IMR-90 (cell line): Measurements from ENCODE around the gene SAMHD1.

Experiments
- BHLHE40 ChIP-seq: fragments of 150-350 bp; IDR thresholded peaks from 2 replicates; pipeline ENCODE4 v1.6.1; 2016; ENCODE audit warnings: mild to moderate bottlenecking, low read depth, low read length
- MAFK ChIP-seq: IDR thresholded peaks from 2 replicates; pipeline ENCODE4 v1.6.1; 2012; ENCODE audit warnings: low read depth, low read length, improper control_type of control experiment
- MXI1 ChIP-seq: IDR thresholded peaks from 2 replicates; pipeline ENCODE4 v1.6.1; 2012; ENCODE audit warnings: low read depth, mild to moderate bottlenecking, low read length, moderate library complexity, borderline replicate concordance
- POLR2A ChIP-seq: IDR thresholded peaks from 2 replicates; pipeline ENCODE4 v1.6.1; 2012; ENCODE audit warnings: mild to moderate bottlenecking, low read depth, low read length
- RCOR1 ChIP-seq: IDR thresholded peaks from 2 replicates; pipeline ENCODE4 v1.6.1; 2012; ENCODE audit warnings: mild to moderate bottlenecking, low read length, improper control_type of control experiment; ENCODE audit not compliant: insufficient replicate concordance
- SMC3 ChIP-seq: fragments of 150-350 bp; IDR thresholded peaks from 2 replicates; pipeline ENCODE4 v1.6.1; 2016; ENCODE audit warnings: low read depth, mild to moderate bottlenecking, antibody characterized with exemption, low read length, moderate library complexity
- TF ChIP-seq, protein P1 (sequence below): conservative IDR thresholded peaks from 2 replicates; pipeline ENCODE4 v1.5.1; 2012; ENCODE audit warnings: mild to moderate bottlenecking, low read depth, low read length, improper control_type of control experiment

DNA sequence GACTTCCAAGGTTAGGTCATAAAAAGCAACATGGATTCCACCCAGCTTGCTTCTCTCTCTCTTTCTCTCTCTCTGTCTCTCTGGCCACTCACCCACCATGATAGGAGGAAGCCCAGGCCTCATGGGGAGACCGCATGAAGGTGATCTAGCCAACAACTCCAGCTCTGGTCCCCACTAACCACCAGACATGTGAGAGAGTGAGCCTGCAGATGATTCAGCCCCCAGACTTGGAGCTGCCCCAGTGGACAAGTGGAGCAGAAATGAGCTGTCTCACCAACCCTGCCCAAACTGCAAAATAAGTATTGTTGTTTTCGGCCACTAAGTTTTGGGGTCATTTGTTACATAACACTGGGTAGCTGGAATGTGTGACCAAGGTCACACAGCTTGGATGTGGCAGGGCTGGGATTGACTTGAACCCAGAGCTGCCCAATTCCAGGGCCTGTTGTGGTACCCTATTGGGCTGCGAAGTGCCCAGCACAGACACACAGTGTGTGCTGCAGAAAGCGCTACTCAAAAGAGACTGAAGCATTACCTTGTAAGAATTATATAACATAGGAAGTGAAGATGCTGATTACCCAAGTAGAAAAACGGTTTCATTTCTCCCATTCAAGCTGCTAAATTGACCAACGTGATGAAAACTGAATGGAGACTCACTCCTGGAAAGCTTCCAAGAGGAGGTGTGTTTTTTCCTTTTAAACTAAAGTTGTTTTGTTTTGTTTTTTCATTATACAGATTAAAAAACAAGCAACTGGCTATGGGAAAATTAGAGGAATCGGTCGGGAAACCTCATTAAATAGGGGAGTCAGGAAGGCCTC, 84.6 kb downstream of the SAMHD1 start:
- TF ChIP-seq, protein P1, sequence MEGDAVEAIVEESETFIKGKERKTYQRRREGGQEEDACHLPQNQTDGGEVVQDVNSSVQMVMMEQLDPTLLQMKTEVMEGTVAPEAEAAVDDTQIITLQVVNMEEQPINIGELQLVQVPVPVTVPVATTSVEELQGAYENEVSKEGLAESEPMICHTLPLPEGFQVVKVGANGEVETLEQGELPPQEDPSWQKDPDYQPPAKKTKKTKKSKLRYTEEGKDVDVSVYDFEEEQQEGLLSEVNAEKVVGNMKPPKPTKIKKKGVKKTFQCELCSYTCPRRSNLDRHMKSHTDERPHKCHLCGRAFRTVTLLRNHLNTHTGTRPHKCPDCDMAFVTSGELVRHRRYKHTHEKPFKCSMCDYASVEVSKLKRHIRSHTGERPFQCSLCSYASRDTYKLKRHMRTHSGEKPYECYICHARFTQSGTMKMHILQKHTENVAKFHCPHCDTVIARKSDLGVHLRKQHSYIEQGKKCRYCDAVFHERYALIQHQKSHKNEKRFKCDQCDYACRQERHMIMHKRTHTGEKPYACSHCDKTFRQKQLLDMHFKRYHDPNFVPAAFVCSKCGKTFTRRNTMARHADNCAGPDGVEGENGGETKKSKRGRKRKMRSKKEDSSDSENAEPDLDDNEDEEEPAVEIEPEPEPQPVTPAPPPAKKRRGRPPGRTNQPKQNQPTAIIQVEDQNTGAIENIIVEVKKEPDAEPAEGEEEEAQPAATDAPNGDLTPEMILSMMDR, result no peak
- no peak for TF ChIP-seq POLR2A
- no peak for TF ChIP-seq MAFK
- TF ChIP-seq MXI1, result no peak
- no peak for TF ChIP-seq BHLHE40
- no peak for TF ChIP-seq RCOR1
- TF ChIP-seq SMC3, result no peak
